GM12878 (cell line): Measurements from ENCODE around the gene PIRT.

Source experiments
- BRCA1 ChIP-seq: IDR thresholded peaks from 2 replicates; pipeline ENCODE4 v1.6.1; 2011; ENCODE audit warnings: low read depth, low read length, improper control_type of control experiment
- CEBPB ChIP-seq, 2 experiments: fragments of 150-350 bp in 1 of 2; IDR thresholded peaks; 2 replicates each; pipeline ENCODE4 v1.6.1; 2012 to 2014; ENCODE audit warnings: low read depth in 2 of 2, low read length in 2 of 2, borderline replicate concordance in 1 of 2, inconsistent platforms in 1 of 2
- CTCF ChIP-seq, 3 experiments: IDR thresholded peaks in 2 of 3; conservative IDR thresholded peaks in 1 of 3; 2 replicates each; pipeline ENCODE4 v1.5.1; 2011; ENCODE audit warnings: low read depth in 3 of 3, low read length in 3 of 3, mild to moderate bottlenecking in 3 of 3, control low read depth in 2 of 3, moderate library complexity in 2 of 3, inconsistent platforms in 1 of 3, mixed read lengths in 1 of 3; ENCODE audit not compliant: control insufficient read depth in 2 of 3, insufficient read depth in 1 of 3; ENCODE audit errors: extremely low read depth in 1 of 3
- EGR1 ChIP-seq, 2 experiments: IDR thresholded peaks; 1 replicate in 1 of 2; 2 replicates in 1 of 2; pipeline ENCODE4 v1.6.1; 2011 to 2012; ENCODE audit warnings: low read depth in 2 of 2, low read length in 2 of 2, borderline replicate concordance in 1 of 2, mild to moderate bottlenecking in 1 of 2, moderate library complexity in 1 of 2
- MAX ChIP-seq: IDR thresholded peaks from 2 replicates; pipeline ENCODE4 v1.6.1; 2012; ENCODE audit warnings: low read depth, low read length, improper control_type of control experiment
- MTA3 ChIP-seq: IDR thresholded peaks from 2 replicates; pipeline ENCODE4 v1.6.1; 2012; ENCODE audit warnings: low read length, inconsistent platforms, borderline replicate concordance
- NRF1 ChIP-seq: conservative IDR thresholded peaks from 2 replicates; pipeline ENCODE4 v1.6.1; 2011; ENCODE audit warnings: mild to moderate bottlenecking, low read depth, low read length, improper control_type of control experiment
- POLR2A ChIP-seq: IDR thresholded peaks from 2 replicates; pipeline ENCODE4 v1.6.1; 2011; ENCODE audit warnings: low read depth, mild to moderate bottlenecking, low read length
- POLR2AphosphoS5 ChIP-seq: IDR thresholded peaks from 2 replicates; pipeline ENCODE4 v1.6.1; 2011; ENCODE audit warnings: mild to moderate bottlenecking, low read length, inconsistent platforms
- RELB ChIP-seq: fragments of 450-650 bp; IDR thresholded peaks from 2 replicates; pipeline ENCODE4 v1.6.1; 2017; ENCODE audit warnings: low read depth, mild to moderate bottlenecking, moderate library complexity
- SMARCA5 ChIP-seq: fragments of 450-650 bp; IDR thresholded peaks from 2 replicates; pipeline ENCODE4 v1.6.1; 2017; ENCODE audit warnings: mild to moderate bottlenecking
- SP1 ChIP-seq: IDR thresholded peaks from one replicate; pipeline ENCODE4 v1.6.1; 2011; ENCODE audit warnings: low read depth, low read length

DNA sequence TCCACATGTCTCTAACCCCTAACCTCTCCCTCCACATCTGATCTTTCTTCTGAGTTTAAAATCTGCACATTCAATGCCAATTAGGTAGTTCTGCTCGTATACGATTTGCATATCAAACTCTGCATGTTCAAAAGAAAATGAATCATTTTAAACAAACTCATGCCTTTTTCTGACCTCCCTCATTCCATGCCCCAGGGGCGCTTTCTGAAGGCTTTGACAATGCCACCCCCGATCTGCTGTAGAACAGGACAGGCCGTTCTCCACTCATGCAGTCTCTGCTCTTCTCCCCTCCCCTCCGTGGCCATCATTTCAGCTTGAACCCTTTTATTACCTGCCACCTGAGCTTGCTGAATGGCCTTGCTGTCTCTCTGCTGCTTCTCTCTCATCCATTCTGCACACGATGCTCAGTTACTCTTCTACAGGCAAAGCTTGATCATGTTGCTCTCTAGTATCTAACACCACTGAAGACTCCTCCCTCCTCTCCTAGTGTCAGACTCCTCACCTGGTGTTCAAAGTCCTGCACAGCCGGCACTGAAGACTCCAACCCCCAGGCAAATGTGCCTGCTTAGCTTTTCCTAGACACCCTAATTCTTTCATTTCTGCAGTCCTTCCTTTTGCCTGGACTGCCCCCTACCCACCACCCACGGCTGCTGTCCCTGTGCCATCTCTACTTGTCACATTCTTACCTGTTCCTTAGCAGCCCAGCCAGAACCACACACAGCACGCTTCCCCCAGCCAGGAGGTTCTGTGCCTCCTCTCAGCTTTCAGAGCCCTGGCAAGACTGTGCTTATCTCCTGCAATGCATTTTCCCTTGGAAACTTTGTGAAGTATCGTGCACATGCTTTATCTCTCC, 40.2 kb downstream of the PIRT start:
- TF ChIP-seq CTCF (IDR thresholded peaks at IDR 0.05 in 2 of 3, conservative IDR thresholded peaks at IDR 0.05 in 1 of 3; ENCODE audit: control insufficient read depth in 2 of 3, extremely low read depth in 1 of 3, insufficient read depth in 1 of 3, low read depth in 3 of 3, low read length in 3 of 3): no peak
- TF ChIP-seq POLR2A: no peak
- no peak for TF ChIP-seq NRF1
- TF ChIP-seq MTA3: no peak
- TF ChIP-seq EGR1 (IDR thresholded peaks at IDR 0.05; ENCODE audit: borderline replicate concordance in 1 of 2, low read depth in 2 of 2, low read length in 2 of 2): no peak
- no peak for TF ChIP-seq POLR2AphosphoS5
- no peak for TF ChIP-seq BRCA1
- TF ChIP-seq MAX: no peak
- TF ChIP-seq RELB: no peak
- no peak for TF ChIP-seq CEBPB (IDR thresholded peaks at IDR 0.05; ENCODE audit: borderline replicate concordance in 1 of 2, low read depth in 2 of 2, low read length in 2 of 2)
- TF ChIP-seq SP1: no peak
- no peak for TF ChIP-seq SMARCA5
